ENCODE results near the gene PCSK2. TPM values are rescaled to one million over a fixed set of nuclear protein-coding genes. Genes with fewer than 3 reads are reported as not detected.

The PCSK2 gene
- total and polyA plus RNA-seq, 2 of the 8 experiments (the other 6 are each of a cell fraction or from before 2014, with no cell fraction given), result 1.9 to 4.2 TPM

- TF ChIP-seq RNF2 (IDR thresholded peaks at IDR 0.05; ENCODE audit: borderline replicate concordance, low read depth, low read length, missing control alignments, poor library complexity, severe bottlenecking) (no peak), SRF (IDR thresholded peaks at IDR 0.05; ENCODE audit: low read depth, low read length) (no peak), GABPA (IDR thresholded peaks at IDR 0.05; ENCODE audit: borderline replicate concordance, insufficient read depth, low read length) (no peak), MAX (IDR thresholded peaks at IDR 0.05) (no peak), POLR2A (IDR thresholded peaks at IDR 0.05; ENCODE audit: control extremely low read depth in 1 of 2, low read depth in 2 of 2, low read length in 2 of 2) (no peak), POLR2AphosphoS5 (IDR thresholded peaks at IDR 0.05; ENCODE audit: low read depth, low read length) (no peak), ZNF274 (IDR thresholded peaks at IDR 0.05; ENCODE audit: borderline replicate concordance, extremely low read depth, low read length) (no peak), KDM1A (IDR thresholded peaks at IDR 0.05; ENCODE audit: borderline replicate concordance, low read length) (no peak), EGR1 (IDR thresholded peaks at IDR 0.05; ENCODE audit: borderline replicate concordance, low read depth, low read length) (no peak), TAF1 (IDR thresholded peaks at IDR 0.05; ENCODE audit: low read depth, low read length) (no peak), E2F6 (IDR thresholded peaks at IDR 0.05) (no peak), SP2 (IDR thresholded peaks at IDR 0.05; ENCODE audit: low read length) (no peak)
Observed at GRCh38 chr20:17499041-17499440, 272.2 kb downstream of the PCSK2 start (continued).

Data from H1 (cell line).